ENCODE measurements around the gene ZBED1. TPM values are rescaled to one million over a fixed set of nuclear protein-coding genes. Genes with fewer than 3 reads are reported as not detected.

Gene ZBED1
- total RNA-seq, 1 donor from 2014 or later, result 40.2 TPM

- no peaks in the 10 kb centered on the region for H3K27me3 Mint-ChIP-seq (ENCODE audit: unreplicated experiment)
- H3K4me3 Mint-ChIP-seq (ENCODE audit: unreplicated experiment), result no peak overlapping the region
- H3K36me3 Mint-ChIP-seq (ENCODE audit: low read depth, unreplicated experiment), result no peaks in the 10 kb centered on the region
- DNase-seq (ENCODE audit: low spot score), result no peak
- no peak for TF ChIP-seq CTCF (IDR thresholded peaks at IDR 0.05; ENCODE audit: unreplicated experiment)
- H3K9me3 Mint-ChIP-seq (ENCODE audit: unreplicated experiment), result no peaks in the 10 kb centered on the region
- H3K4me1 Mint-ChIP-seq (ENCODE audit: unreplicated experiment), result no peaks in the 10 kb centered on the region
- no peak overlapping the region for H3K27ac Mint-ChIP-seq (ENCODE audit: unreplicated experiment)
Measured at GRCh38 chrX:2513121-2513664, 12.4 kb upstream of the ZBED1 start.

- no peak overlapping the region for H3K27ac Mint-ChIP-seq (ENCODE audit: unreplicated experiment)
- DNase-seq (ENCODE audit: low spot score), result no peak
- H3K4me1 Mint-ChIP-seq (ENCODE audit: unreplicated experiment), result no peaks in the 10 kb centered on the region
- H3K9me3 Mint-ChIP-seq (ENCODE audit: unreplicated experiment), result no peaks in the 10 kb centered on the region
- no peaks in the 10 kb centered on the region for H3K36me3 Mint-ChIP-seq (ENCODE audit: low read depth, unreplicated experiment)
- no peak overlapping the region for H3K4me3 Mint-ChIP-seq (ENCODE audit: unreplicated experiment)
- no peak for TF ChIP-seq CTCF (IDR thresholded peaks at IDR 0.05; ENCODE audit: unreplicated experiment)
- H3K27me3 Mint-ChIP-seq (ENCODE audit: unreplicated experiment), result no peaks in the 10 kb centered on the region
Measured at GRCh38 chrX:2512501-2512900, 11.7 kb upstream of the ZBED1 start.

- no peak overlapping the region for H3K4me3 Mint-ChIP-seq (ENCODE audit: unreplicated experiment)
- no peaks in the 10 kb centered on the region for H3K4me1 Mint-ChIP-seq (ENCODE audit: unreplicated experiment)
- no peaks in the 10 kb centered on the region for H3K9me3 Mint-ChIP-seq (ENCODE audit: unreplicated experiment)
- no peak for TF ChIP-seq CTCF (IDR thresholded peaks at IDR 0.05; ENCODE audit: unreplicated experiment)
- no peak for DNase-seq (ENCODE audit: low spot score)
- H3K27me3 Mint-ChIP-seq (ENCODE audit: unreplicated experiment), result no peaks in the 10 kb centered on the region
- H3K36me3 Mint-ChIP-seq (ENCODE audit: low read depth, unreplicated experiment), result no peaks in the 10 kb centered on the region
- no peak overlapping the region for H3K27ac Mint-ChIP-seq (ENCODE audit: unreplicated experiment)
Measured at GRCh38 chrX:2511326-2511725, 10.6 kb upstream of the ZBED1 start.

GRCh38 chrX:2508648-2509335 lies 8.0 kb upstream of the ZBED1 start:
- no peak for DNase-seq (ENCODE audit: low spot score)
- Mint-ChIP-seq H3K36me3 (ENCODE audit: low read depth, unreplicated experiment) (no peaks in the 10 kb centered on the region), H3K4me1 (ENCODE audit: unreplicated experiment) (no peaks in the 10 kb centered on the region), H3K27me3 (ENCODE audit: unreplicated experiment) (no peaks in the 10 kb centered on the region), H3K4me3 (ENCODE audit: unreplicated experiment) (no peak overlapping the region), H3K27ac (ENCODE audit: unreplicated experiment) (no peak overlapping the region), H3K9me3 (ENCODE audit: unreplicated experiment) (no peaks in the 10 kb centered on the region)
- TF ChIP-seq CTCF (IDR thresholded peaks at IDR 0.05; ENCODE audit: unreplicated experiment), result no peak

- Mint-ChIP-seq H3K27me3 (ENCODE audit: unreplicated experiment) (no peaks in the 10 kb centered on the region), H3K36me3 (ENCODE audit: low read depth, unreplicated experiment) (no peaks in the 10 kb centered on the region), H3K4me1 (ENCODE audit: unreplicated experiment) (no peaks in the 10 kb centered on the region), H3K27ac (ENCODE audit: unreplicated experiment) (no peak overlapping the region), H3K4me3 (ENCODE audit: unreplicated experiment) (no peak overlapping the region), H3K9me3 (ENCODE audit: unreplicated experiment) (no peaks in the 10 kb centered on the region)
- DNase-seq (ENCODE audit: low spot score), result no peak
- no peak for TF ChIP-seq CTCF (IDR thresholded peaks at IDR 0.05; ENCODE audit: unreplicated experiment)
Measured at GRCh38 chrX:2507904-2508627, 7.3 kb upstream of the ZBED1 start.

Data from endothelial cell (in vitro differentiated cells).